ENCODE data around the gene GP9.

DNA sequence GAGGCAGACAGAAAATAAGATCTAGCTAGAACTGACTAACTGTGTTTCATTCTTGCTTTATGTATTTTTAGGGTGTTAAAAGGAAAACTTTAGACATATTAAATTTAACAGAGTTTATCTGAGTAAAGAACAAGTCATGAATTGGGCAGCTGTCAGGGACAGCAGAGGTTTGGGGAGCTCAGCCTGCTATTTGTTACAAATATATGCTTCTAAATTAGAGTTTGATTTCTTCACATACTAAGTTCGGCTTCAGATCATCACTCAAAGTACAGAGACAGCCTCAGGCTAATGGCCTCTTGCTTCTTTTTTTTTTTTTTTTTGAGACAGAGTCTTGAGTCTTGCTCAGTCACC lies 37.6 kb upstream of the GP9 start:
- no peak for TF ChIP-seq MYC (IDR thresholded peaks at IDR 0.05; ENCODE audit: borderline replicate concordance, low read length)
- TF ChIP-seq CTCF (IDR thresholded peaks at IDR 0.05) = no peak
- no peak for TF ChIP-seq CBX2 (IDR thresholded peaks at IDR 0.05; ENCODE audit: borderline replicate concordance, low read depth)
- no peak for TF ChIP-seq POLR2A (IDR thresholded peaks at IDR 0.05; ENCODE audit: low read length)
- TF ChIP-seq KDM5A (IDR thresholded peaks at IDR 0.05) = no peak
- no peak for TF ChIP-seq EP300 (IDR thresholded peaks at IDR 0.05)
- TF ChIP-seq HOXA7 (CRISPR knock-in tag; IDR thresholded peaks at IDR 0.05) = no peak
- TF ChIP-seq JUNB (IDR thresholded peaks at IDR 0.05) = no peak
- no peak for TF ChIP-seq PHF8 (IDR thresholded peaks at IDR 0.05; ENCODE audit: borderline replicate concordance, low read depth)
- no peak for TF ChIP-seq HDAC2 (IDR thresholded peaks at IDR 0.05)
